ENCODE measurements around the gene SPTBN4.
A peak's percentile ranks its signal among the peaks of the same experiment; 100 is the strongest.

SPTBN4 gene

DNA sequence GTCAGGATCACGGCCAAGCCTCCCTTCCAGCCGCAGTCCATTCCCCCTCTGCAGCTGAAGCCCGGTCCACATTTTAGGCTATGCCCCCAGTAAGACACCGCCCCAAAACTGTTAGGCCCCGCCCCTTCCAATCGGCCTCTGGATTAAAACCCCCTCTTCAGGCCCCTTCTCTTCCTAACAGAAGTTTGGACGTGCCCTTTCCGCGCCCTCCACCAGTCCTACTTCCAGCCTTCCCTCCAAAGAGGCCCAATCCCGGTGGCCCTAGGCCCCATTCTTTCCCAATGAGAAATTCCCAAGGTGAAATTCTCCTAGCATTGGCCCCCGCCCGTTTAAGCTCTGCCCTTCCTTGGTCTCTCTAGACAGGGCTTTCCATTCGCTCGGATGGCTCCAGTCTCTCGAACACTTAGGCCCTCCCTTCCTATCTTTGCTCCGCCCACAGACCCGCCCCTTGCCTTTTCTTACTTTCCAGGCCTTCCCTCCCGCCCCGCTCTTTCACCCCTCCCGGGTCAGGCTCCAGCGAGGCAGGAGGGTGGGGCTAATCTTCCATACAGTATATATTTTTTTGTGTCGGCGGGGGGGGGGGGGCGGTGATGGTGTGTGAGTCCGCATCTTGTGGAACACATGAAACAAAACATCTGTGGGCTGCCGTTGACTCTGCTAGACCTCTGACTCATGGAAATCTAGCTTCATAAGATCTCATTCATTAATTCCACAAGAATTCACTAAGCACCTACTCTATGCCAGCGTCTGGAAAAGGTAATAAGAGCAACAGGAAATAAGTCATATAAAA lies 148.0 kb downstream of the SPTBN4 start (continued):
- TF ChIP-seq ZNF248 (tag by site-specific recombination; IDR thresholded peaks at IDR 0.05), result no peak
- no peak for TF ChIP-seq ZNF350 (tag by site-specific recombination; IDR thresholded peaks at IDR 0.05)
- no peak for TF ChIP-seq TCF7L2 (IDR thresholded peaks at IDR 0.05; ENCODE audit: borderline replicate concordance, low read depth, low read length)
- no peak for TF ChIP-seq ZNF23 (tag by site-specific recombination; IDR thresholded peaks at IDR 0.05; ENCODE audit: borderline replicate concordance)
- TF ChIP-seq SCRT1 (tag by site-specific recombination; IDR thresholded peaks at IDR 0.05; ENCODE audit: borderline replicate concordance), result no peak
- TF ChIP-seq ZNF354C (tag by site-specific recombination; IDR thresholded peaks at IDR 0.05; ENCODE audit: borderline replicate concordance, low read depth), result no peak
- peak; percentile 93 for TF ChIP-seq SP3 (tag by site-specific recombination; IDR thresholded peaks at IDR 0.05)
- 0 out of 2 replicates have a peak, but pooled peaks have one; percentile 17 for TF ChIP-seq ZXDB (tag by site-specific recombination; IDR thresholded peaks at IDR 0.05)
- no peak; the same call in 1 of the 2 replicates for TF ChIP-seq ZNF629 (tag by site-specific recombination; IDR thresholded peaks at IDR 0.05)
- TF ChIP-seq KLF7 (tag by site-specific recombination; IDR thresholded peaks at IDR 0.05; ENCODE audit: borderline replicate concordance), result peak; percentile 49; the same call in 1 of the 2 replicates
- 0 out of 2 replicates have a peak, but pooled peaks have one; percentile 27 for TF ChIP-seq KLF16 (tag by site-specific recombination; IDR thresholded peaks at IDR 0.05)
- no peak for TF ChIP-seq FEZF1 (tag by site-specific recombination; IDR thresholded peaks at IDR 0.05)
- no peak for TF ChIP-seq ZNF792 (tag by site-specific recombination; IDR thresholded peaks at IDR 0.05)
- TF ChIP-seq ZNF664 (tag by site-specific recombination; IDR thresholded peaks at IDR 0.05), result peak; percentile 95
- TF ChIP-seq ZNF473 (tag by site-specific recombination; IDR thresholded peaks at IDR 0.05), result no peak
- TF ChIP-seq EGR2 (tag by site-specific recombination; IDR thresholded peaks at IDR 0.05; ENCODE audit: low read depth), result 0 out of 2 replicates have a peak, but pooled peaks have one; percentile 23
- TF ChIP-seq, protein P1, sequence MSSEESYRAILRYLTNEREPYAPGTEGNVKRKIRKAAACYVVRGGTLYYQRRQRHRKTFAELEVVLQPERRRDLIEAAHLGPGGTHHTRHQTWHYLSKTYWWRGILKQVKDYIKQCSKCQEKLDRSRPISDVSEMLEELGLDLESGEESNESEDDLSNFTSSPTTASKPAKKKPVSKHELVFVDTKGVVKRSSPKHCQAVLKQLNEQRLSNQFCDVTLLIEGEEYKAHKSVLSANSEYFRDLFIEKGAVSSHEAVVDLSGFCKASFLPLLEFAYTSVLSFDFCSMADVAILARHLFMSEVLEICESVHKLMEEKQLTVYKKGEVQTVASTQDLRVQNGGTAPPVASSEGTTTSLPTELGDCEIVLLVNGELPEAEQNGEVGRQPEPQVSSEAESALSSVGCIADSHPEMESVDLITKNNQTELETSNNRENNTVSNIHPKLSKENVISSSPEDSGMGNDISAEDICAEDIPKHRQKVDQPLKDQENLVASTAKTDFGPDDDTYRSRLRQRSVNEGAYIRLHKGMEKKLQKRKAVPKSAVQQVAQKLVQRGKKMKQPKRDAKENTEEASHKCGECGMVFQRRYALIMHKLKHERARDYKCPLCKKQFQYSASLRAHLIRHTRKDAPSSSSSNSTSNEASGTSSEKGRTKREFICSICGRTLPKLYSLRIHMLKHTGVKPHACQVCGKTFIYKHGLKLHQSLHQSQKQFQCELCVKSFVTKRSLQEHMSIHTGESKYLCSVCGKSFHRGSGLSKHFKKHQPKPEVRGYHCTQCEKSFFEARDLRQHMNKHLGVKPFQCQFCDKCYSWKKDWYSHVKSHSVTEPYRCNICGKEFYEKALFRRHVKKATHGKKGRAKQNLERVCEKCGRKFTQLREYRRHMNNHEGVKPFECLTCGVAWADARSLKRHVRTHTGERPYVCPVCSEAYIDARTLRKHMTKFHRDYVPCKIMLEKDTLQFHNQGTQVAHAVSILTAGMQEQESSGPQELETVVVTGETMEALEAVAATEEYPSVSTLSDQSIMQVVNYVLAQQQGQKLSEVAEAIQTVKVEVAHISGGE (tag by site-specific recombination; conservative IDR thresholded peaks at IDR 0.05; ENCODE audit: low read depth), result no peak
- TF ChIP-seq ZSCAN30 (tag by site-specific recombination; IDR thresholded peaks at IDR 0.05), result no peak
- TF ChIP-seq ZNF16 (tag by site-specific recombination; IDR thresholded peaks at IDR 0.05; ENCODE audit: low read depth), result no peak
- TF ChIP-seq, protein P2, sequence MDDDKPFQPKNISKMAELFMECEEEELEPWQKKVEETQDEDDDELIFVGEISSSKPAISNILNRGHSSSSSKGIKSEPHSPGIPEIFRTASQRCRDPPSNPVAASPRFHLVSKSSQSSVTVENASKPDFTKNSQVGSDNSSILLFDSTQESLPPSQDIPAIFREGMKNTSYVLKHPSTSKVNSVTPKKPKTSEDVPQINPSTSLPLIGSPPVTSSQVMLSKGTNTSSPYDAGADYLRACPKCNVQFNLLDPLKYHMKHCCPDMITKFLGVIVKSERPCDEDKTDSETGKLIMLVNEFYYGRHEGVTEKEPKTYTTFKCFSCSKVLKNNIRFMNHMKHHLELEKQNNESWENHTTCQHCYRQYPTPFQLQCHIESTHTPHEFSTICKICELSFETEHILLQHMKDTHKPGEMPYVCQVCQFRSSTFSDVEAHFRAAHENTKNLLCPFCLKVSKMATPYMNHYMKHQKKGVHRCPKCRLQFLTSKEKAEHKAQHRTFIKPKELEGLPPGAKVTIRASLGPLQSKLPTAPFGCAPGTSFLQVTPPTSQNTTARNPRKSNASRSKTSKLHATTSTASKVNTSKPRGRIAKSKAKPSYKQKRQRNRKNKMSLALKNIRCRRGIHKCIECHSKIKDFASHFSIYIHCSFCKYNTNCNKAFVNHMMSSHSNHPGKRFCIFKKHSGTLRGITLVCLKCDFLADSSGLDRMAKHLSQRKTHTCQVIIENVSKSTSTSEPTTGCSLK (tag by site-specific recombination; IDR thresholded peaks at IDR 0.05), result no peak
- TF ChIP-seq, protein P3, sequence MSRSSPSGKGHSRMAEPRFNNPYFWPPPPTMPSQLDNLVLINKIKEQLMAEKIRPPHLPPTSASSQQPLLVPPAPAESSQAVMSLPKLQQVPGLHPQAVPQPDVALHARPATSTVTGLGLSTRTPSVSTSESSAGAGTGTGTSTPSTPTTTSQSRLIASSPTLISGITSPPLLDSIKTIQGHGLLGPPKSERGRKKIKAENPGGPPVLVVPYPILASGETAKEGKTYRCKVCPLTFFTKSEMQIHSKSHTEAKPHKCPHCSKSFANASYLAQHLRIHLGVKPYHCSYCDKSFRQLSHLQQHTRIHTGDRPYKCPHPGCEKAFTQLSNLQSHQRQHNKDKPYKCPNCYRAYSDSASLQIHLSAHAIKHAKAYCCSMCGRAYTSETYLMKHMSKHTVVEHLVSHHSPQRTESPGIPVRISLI (tag by site-specific recombination; IDR thresholded peaks at IDR 0.05), result no peak
- no peak for TF ChIP-seq ZBTB7A (tag by site-specific recombination; IDR thresholded peaks at IDR 0.05; ENCODE audit: low read depth)
- TF ChIP-seq, protein P4, sequence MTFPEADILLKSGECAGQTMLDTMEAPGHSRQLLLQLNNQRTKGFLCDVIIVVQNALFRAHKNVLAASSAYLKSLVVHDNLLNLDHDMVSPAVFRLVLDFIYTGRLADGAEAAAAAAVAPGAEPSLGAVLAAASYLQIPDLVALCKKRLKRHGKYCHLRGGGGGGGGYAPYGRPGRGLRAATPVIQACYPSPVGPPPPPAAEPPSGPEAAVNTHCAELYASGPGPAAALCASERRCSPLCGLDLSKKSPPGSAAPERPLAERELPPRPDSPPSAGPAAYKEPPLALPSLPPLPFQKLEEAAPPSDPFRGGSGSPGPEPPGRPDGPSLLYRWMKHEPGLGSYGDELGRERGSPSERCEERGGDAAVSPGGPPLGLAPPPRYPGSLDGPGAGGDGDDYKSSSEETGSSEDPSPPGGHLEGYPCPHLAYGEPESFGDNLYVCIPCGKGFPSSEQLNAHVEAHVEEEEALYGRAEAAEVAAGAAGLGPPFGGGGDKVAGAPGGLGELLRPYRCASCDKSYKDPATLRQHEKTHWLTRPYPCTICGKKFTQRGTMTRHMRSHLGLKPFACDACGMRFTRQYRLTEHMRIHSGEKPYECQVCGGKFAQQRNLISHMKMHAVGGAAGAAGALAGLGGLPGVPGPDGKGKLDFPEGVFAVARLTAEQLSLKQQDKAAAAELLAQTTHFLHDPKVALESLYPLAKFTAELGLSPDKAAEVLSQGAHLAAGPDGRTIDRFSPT (tag by site-specific recombination; IDR thresholded peaks at IDR 0.05), result no peak
- TF ChIP-seq BCL11A (tag by site-specific recombination; IDR thresholded peaks at IDR 0.05; ENCODE audit: low read depth), result no peak
- peak; percentile 69 for TF ChIP-seq IKZF3 (tag by site-specific recombination; IDR thresholded peaks at IDR 0.05)
- TF ChIP-seq GLIS2 (tag by site-specific recombination; IDR thresholded peaks at IDR 0.05), result no peak; the same call in 1 of the 2 replicates
- TF ChIP-seq GLI2 (tag by site-specific recombination; IDR thresholded peaks at IDR 0.05; ENCODE audit: borderline replicate concordance, low read depth), result no peak
- TF ChIP-seq, protein P5, sequence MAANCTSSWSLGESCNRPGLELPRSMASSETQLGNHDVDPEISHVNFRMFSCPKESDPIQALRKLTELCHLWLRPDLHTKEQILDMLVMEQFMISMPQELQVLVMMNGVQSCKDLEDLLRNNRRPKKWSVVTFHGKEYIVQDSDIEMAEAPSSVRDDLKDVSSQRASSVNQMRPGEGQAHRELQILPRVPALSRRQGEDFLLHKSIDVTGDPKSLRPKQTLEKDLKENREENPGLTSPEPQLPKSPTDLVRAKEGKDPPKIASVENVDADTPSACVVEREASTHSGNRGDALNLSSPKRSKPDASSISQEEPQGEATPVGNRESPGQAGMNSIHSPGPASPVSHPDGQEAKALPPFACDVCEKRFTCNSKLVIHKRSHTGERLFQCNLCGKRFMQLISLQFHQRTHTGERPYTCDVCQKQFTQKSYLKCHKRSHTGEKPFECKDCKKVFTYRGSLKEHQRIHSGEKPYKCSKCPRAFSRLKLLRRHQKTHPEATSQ (tag by site-specific recombination; IDR thresholded peaks at IDR 0.05), result no peak
- TF ChIP-seq ZBTB48 (tag by site-specific recombination; IDR thresholded peaks at IDR 0.05), result no peak; the same call in 1 of the 2 replicates
- no peak for TF ChIP-seq SETDB1 (IDR thresholded peaks at IDR 0.05; ENCODE audit: insufficient read length, low read length)

Measured in HEK293 (cell line).